ENCODE results near the gene ROBO3. TPM values are rescaled to one million over a fixed set of nuclear protein-coding genes. Genes with fewer than 3 reads are reported as not detected.
A peak's percentile ranks its signal among the peaks of the same experiment; 100 is the strongest.

The ROBO3 gene
- total RNA-seq, 2 experiments from 2014 or later = 26.2 to 27.2 TPM

GRCh38 chr11:124919898-124920297, 54.7 kb downstream of the ROBO3 start:
- intact Hi-C loops (cut with DNase I, micrococcal nuclease) = loop anchor here (2.0 to 5.0 kb wide), 4 partner anchors 31 to 222 kb away; no protein-coding TSS in a partner anchor
- Histone ChIP-seq H3K27me3 (ENCODE audit: control insufficient read depth in 1 of 2, insufficient read depth in 2 of 2, low read length in 2 of 2) (no peaks in the 10 kb centered on the region), H3K27ac (ENCODE audit: low read depth in 1 of 2, low read length in 2 of 2) (no peak overlapping the region), H3K36me3 (ENCODE audit: insufficient read depth, low read length) (no peaks in the 10 kb centered on the region), H3K4me3 (ENCODE audit: low read length) (no peak overlapping the region), H3K9me3 (ENCODE audit: control insufficient read depth in 1 of 2, insufficient read depth in 1 of 2, low read length in 2 of 2) (no peaks in the 10 kb centered on the region), H3K4me1 (ENCODE audit: insufficient read depth, low read length) (peaks cover 27% of the 10 kb centered on the region)
- ChIA-PET POLR2A (interaction anchor here (1.2 to 3.9 kb wide), 4 partner anchors 31 to 192 kb away, joined by 3 to 21 read pairs (median 7); partner anchors contain the start of genes CCDC15 and TMEM218), CTCF (interaction anchor here (1.0 to 1.1 kb wide), 2 partner anchors 53 to 673 kb away, joined by 3 to 4 read pairs; partner anchors contain the start of gene STT3A)
- Mint-ChIP-seq H3K9me3 (no peaks in the 10 kb centered on the region), H3K27me3 (no peaks in the 10 kb centered on the region), H3K27ac (no peak overlapping the region), H3K4me3 (peak overlapping the region; percentile 35), H3K4me1 (ENCODE audit: low read depth) (peaks cover 38% of the 10 kb centered on the region), H3K36me3 (ENCODE audit: low read depth) (no peaks in the 10 kb centered on the region)
- ATAC-seq (ENCODE audit: poor library complexity) (no peak), DNase-seq (no peak)
- TF ChIP-seq CTCF (IDR thresholded peaks at IDR 0.05) = no peak

- Histone ChIP-seq H3K36me3 (ENCODE audit: insufficient read depth, low read length) (no peaks in the 10 kb centered on the region), H3K4me1 (ENCODE audit: insufficient read depth, low read length) (peaks cover 27% of the 10 kb centered on the region), H3K27ac (ENCODE audit: low read depth in 1 of 2, low read length in 2 of 2) (no peak overlapping the region), H3K27me3 (ENCODE audit: control insufficient read depth in 1 of 2, insufficient read depth in 2 of 2, low read length in 2 of 2) (no peaks in the 10 kb centered on the region), H3K4me3 (ENCODE audit: low read length) (peak overlapping the region; percentile 43), H3K9me3 (ENCODE audit: control insufficient read depth in 1 of 2, insufficient read depth in 1 of 2, low read length in 2 of 2) (no peaks in the 10 kb centered on the region)
- Mint-ChIP-seq H3K4me3 (peak overlapping the region; percentile 85), H3K36me3 (ENCODE audit: low read depth) (no peaks in the 10 kb centered on the region), H3K9me3 (no peaks in the 10 kb centered on the region), H3K4me1 (ENCODE audit: low read depth) (peaks cover 42% of the 10 kb centered on the region), H3K27me3 (no peaks in the 10 kb centered on the region), H3K27ac (peak overlapping the region; percentile 52)
- no peak for ATAC-seq (ENCODE audit: poor library complexity)
- no peak for TF ChIP-seq CTCF (IDR thresholded peaks at IDR 0.05)
- DNase-seq = no peak
- ChIA-PET POLR2A (interaction anchor here (0.9 to 3.9 kb wide), 5 partner anchors 30 to 191 kb away, joined by 3 to 21 read pairs (median 5); partner anchors contain the start of genes CCDC15 and TMEM218), CTCF (interaction anchor here (1.0 to 1.1 kb wide), 2 partner anchors 54 to 672 kb away, joined by 3 to 4 read pairs; partner anchors contain the start of gene STT3A)
- intact Hi-C loops (cut with DNase I, micrococcal nuclease) = loop anchor here (2.0 to 5.0 kb wide), 3 partner anchors 30 to 44 kb away; no protein-coding TSS in a partner anchor
These were observed 55.1 kb downstream of the ROBO3 start for GRCh38 chr11:124920356-124920755.

GRCh38 chr11:124920870-124921609, 55.8 kb downstream of the ROBO3 start:
- H3K27me3 Mint-ChIP-seq = no peaks in the 10 kb centered on the region
- no peak for TF ChIP-seq CTCF (IDR thresholded peaks at IDR 0.05)
- peak overlapping the region; percentile 85 for H3K4me3 Mint-ChIP-seq
- Histone ChIP-seq H3K27me3 (ENCODE audit: control insufficient read depth in 1 of 2, insufficient read depth in 2 of 2, low read length in 2 of 2) (no peaks in the 10 kb centered on the region), H3K4me1 (ENCODE audit: insufficient read depth, low read length) (peaks cover 27% of the 10 kb centered on the region), H3K4me3 (ENCODE audit: low read length) (peak overlapping the region; percentile 43), H3K36me3 (ENCODE audit: insufficient read depth, low read length) (no peaks in the 10 kb centered on the region), H3K27ac (ENCODE audit: low read depth in 1 of 2, low read length in 2 of 2) (no peak overlapping the region), H3K9me3 (ENCODE audit: control insufficient read depth in 1 of 2, insufficient read depth in 1 of 2, low read length in 2 of 2) (no peaks in the 10 kb centered on the region)
- ATAC-seq (ENCODE audit: poor library complexity) = peak; percentile 87
- intact Hi-C loops (cut with DNase I, micrococcal nuclease) = loop anchor here (2.0 to 5.0 kb wide), 3 partner anchors 30 to 44 kb away; no protein-coding TSS in a partner anchor
- peak overlapping the region; percentile 52 for H3K27ac Mint-ChIP-seq
- CTCF ChIA-PET = interaction anchor here (1.0 to 1.1 kb wide), 2 partner anchors 55 to 672 kb away, joined by 3 to 4 read pairs; partner anchors contain the start of gene STT3A
- peak; percentile 59 to 90 (median 78) for DNase-seq
- no peaks in the 10 kb centered on the region for H3K9me3 Mint-ChIP-seq
- no peaks in the 10 kb centered on the region for H3K36me3 Mint-ChIP-seq (ENCODE audit: low read depth)
- peaks cover 42% of the 10 kb centered on the region for H3K4me1 Mint-ChIP-seq (ENCODE audit: low read depth)
- POLR2A ChIA-PET = interaction anchor here (0.8 to 3.9 kb wide), 6 partner anchors 29 to 175 kb away, joined by 3 to 21 read pairs (median 4); partner anchors contain the start of genes CCDC15 and MSANTD2

All from CD4-positive, alpha-beta T cell (primary cell).